OCI-LY7 (cell line): ENCODE results near the gene DEAF1. TPM values are rescaled to one million over a fixed set of nuclear protein-coding genes. Genes with fewer than 3 reads are reported as not detected.

Experiments
- BruUV-seq: library from RNA; stranded (reverse); fragments of 400-500 nt; replicated peaks from 2 replicates; lab custom pipeline; 2021; lab: Mats Ljungman, UMichigan
- CTCF ChIA-PET: fragments of 300-600 bp; sonication (Branson Sonifier 250); formaldehyde crosslinking; loops from one replicate; lab custom pipeline; 2022; ENCODE audit warnings: antibody characterized with exemption; ENCODE audit not compliant: unreplicated experiment; lab: Charles Lee
- POLR2A ChIA-PET: fragments of 300-600 bp; sonication (Branson Sonifier 250); formaldehyde crosslinking; loops from one replicate; lab custom pipeline; 2022; ENCODE audit warnings: antibody characterized with exemption; lab: Charles Lee
- DNase-seq: peaks from one replicate; pipeline ENCODE4 v3.0.0-alpha.2; 2015; ENCODE audit warnings: low spot score
- H2AFZ ChIP-seq: fragments of 200-600 bp; sonication (generic), shearing (Covaris generic); 2 replicates; pipeline ENCODE4 v1.6.1; 2014; ENCODE audit warnings: mild to moderate bottlenecking, antibody characterized with exemption, low read length, moderate library complexity
- H3K27ac ChIP-seq: fragments of 200-600 bp; sonication (generic); 2 replicates; pipeline ENCODE4 v1.5.1; 2014; ENCODE audit warnings: mixed run types, low read depth, mild to moderate bottlenecking, moderate library complexity, low read length, inconsistent platforms; ENCODE audit not compliant: poor library complexity, severe bottlenecking
- H3K36me3 ChIP-seq: fragments of 200-600 bp; sonication (generic); 2 replicates; pipeline ENCODE4 v1.6.1; 2014; ENCODE audit warnings: mild to moderate bottlenecking, antibody characterized with exemption, low read length, moderate library complexity, mixed read lengths; ENCODE audit not compliant: insufficient read depth
- H3K4me1 ChIP-seq: fragments of 200-600 bp; sonication (generic); 2 replicates; pipeline ENCODE4 v1.5.1; 2014; ENCODE audit warnings: mild to moderate bottlenecking, low read length; ENCODE audit not compliant: insufficient read depth, poor library complexity, severe bottlenecking
- H3K4me2 ChIP-seq: fragments of 200-600 bp; sonication (generic); 2 replicates; pipeline ENCODE4 v1.6.1; 2014; ENCODE audit warnings: mild to moderate bottlenecking, low read length
- H3K4me3 ChIP-seq: fragments of 200-600 bp; sonication (generic); 2 replicates; pipeline ENCODE4 v1.5.1; 2014; ENCODE audit warnings: mild to moderate bottlenecking, low read depth, low read length; ENCODE audit not compliant: poor library complexity, severe bottlenecking
- H3K79me2 ChIP-seq: fragments of 200-600 bp; sonication (generic); 2 replicates; pipeline ENCODE4 v1.6.1; 2016; ENCODE audit warnings: low read depth, mild to moderate bottlenecking, low read length, moderate library complexity, mixed read lengths; ENCODE audit not compliant: insufficient read depth
- H3K9me2 ChIP-seq: fragments of 200-600 bp; sonication (generic); 2 replicates; pipeline ENCODE4 v1.6.1; 2016; ENCODE audit warnings: mild to moderate bottlenecking, low read length, mixed read lengths; ENCODE audit not compliant: insufficient read depth
- H3K9me3 ChIP-seq: fragments of 200-600 bp; sonication (generic); 2 replicates; pipeline ENCODE4 v1.6.1; 2014; ENCODE audit warnings: mild to moderate bottlenecking, mixed run types, low read length, mixed read lengths
- H4K20me1 ChIP-seq: fragments of 200-600 bp; sonication (generic); 2 replicates; pipeline ENCODE4 v1.6.1; 2014; ENCODE audit warnings: mild to moderate bottlenecking, antibody characterized with exemption, low read length, moderate library complexity, mixed read lengths; ENCODE audit not compliant: insufficient read depth
- CTCF ChIP-seq: fragments of 200-600 bp; sonication (generic); conservative IDR thresholded peaks from 2 replicates; pipeline ENCODE4 v1.5.1; 2014; ENCODE audit warnings: mild to moderate bottlenecking, antibody characterized with exemption, low read length, moderate library complexity, mixed read lengths
- EZH2phosphoT487 ChIP-seq: fragments of 200-600 bp; sonication (generic); IDR thresholded peaks from 2 replicates; pipeline ENCODE4 v1.6.1; 2018; ENCODE audit warnings: low read depth, borderline replicate concordance, mild to moderate bottlenecking, mixed run types, antibody characterized with exemption, low read length, moderate library complexity, mixed read lengths
- intact Hi-C: fragments of 100-400 bp; cut with micrococcal nuclease; formaldehyde crosslinking; loops from one replicate; pipeline ENCODE4 v1.10.0; 2022; ENCODE audit not compliant: unreplicated experiment
- total RNA-seq, 2 experiments: library from RNA; depleted of rRNA in 1 of 2; stranded (reverse); fragments of >200 nt in 1 of 2; shearing (Covaris generic) in 1 of 2; gene quantifications; 2 replicates each; pipeline ENCODE4 v1.2.3, GENCODE V29; 2014 to 2022

DEAF1 gene
- total RNA-seq, 2 experiments from 2014 or later = 42.7 to 66.2 TPM

DNA sequence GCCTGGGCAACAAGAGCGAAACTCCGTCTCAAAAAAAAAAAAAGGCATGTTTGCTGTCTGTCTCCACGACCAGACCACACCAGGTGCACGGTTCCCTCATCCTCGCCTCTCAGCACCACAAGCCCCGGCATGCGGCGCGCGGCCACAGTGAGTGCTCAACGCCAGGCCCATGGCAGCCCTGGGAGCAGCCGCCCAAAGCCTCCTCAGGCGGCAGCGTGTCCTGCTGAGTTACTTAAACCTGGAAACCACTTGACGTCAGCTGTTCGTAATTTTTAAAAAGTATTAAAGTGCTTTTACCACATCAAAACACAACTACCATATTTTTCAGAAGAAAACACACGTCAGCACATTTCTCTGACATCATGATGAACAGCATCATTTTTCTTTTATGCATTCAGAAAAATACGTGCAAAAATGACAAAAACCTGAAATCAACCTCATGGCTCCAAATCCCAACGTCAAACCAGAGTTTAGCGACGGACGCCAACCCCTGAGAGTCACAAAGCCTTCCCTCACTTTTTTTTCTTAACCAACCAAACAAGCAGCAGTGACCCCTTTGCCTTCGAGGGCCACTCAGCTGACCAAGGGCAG lies 2.1 kb downstream of the DEAF1 start:
- Histone ChIP-seq H3K4me2 (peak overlapping the region; percentile 73), H3K9me3 (no peaks in the 10 kb centered on the region), H3K9me2 (no peaks in the 10 kb centered on the region), H3K4me1 (peaks cover 31% of the 10 kb centered on the region), H3K4me3 (peak overlapping the region; percentile 83), H3K36me3 (peaks cover 27% of the 10 kb centered on the region), H3K79me2 (peaks cover 34% of the 10 kb centered on the region; the same call in 1 of the 2 replicates), H3K27ac (no peak overlapping the region), H4K20me1 (no peaks in the 10 kb centered on the region), H2AFZ (no peak overlapping the region)
- no peak for DNase-seq
- BruUV-seq = TSS peak; percentile 51
- TF ChIP-seq CTCF = no peak
- TF ChIP-seq EZH2phosphoT487 = no peak
- CTCF ChIA-PET = no interaction called here
- POLR2A ChIA-PET = interaction anchor here (0.8 kb wide), 1 partner anchor 613 kb away, joined by 3 read pairs; no protein-coding TSS in a partner anchor
- intact Hi-C loops = no loop called here

DNA sequence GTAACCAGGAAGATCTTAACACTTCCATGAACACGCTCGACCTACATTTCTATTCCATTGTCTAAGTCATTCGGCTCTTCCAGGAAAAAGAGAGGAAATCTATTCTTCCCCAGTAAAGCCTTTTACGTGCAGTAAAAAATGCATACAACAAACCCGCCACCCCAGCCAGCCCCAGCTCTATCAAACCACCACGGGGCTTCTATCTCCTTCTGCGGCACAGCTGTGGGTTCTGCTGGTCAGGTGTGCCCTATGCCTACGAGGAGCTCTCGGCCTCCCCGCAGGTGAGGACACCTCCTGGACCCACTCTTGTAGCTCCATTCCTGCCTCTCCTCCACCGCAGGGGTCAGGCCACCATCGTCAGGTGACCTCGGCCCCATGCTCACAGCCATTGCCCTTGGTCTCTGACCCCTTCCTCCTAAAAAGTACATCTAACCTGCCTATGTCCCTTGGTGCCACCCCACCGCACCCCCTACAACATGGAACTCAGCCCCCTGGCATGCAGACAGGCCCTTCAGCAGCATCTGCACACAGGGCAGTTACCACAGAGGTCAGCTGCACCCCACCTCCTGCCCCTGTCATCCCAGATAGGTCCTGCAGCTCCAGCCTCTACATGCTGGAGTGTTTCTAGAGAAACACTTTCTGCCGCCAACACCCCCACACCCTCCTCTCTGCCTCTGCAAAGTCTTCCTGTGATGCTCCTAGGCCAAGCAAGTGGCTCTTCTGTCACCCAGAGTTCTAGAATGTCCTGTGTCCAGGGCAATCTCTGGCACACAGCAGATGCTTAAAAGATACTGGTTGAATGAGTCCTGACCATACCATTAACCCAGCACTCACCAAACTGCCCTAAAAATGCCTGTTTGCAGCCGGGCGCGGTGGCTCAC lies 3.1 kb downstream of the DEAF1 start:
- Histone ChIP-seq H3K9me2 (no peaks in the 10 kb centered on the region), H2AFZ (no peak overlapping the region), H3K36me3 (peaks cover 35% of the 10 kb centered on the region), H3K4me3 (no peak overlapping the region), H3K4me1 (peaks cover 22% of the 10 kb centered on the region), H3K9me3 (no peaks in the 10 kb centered on the region), H3K79me2 (peaks cover 25% of the 10 kb centered on the region; the same call in 1 of the 2 replicates), H3K4me2 (no peak overlapping the region), H4K20me1 (no peaks in the 10 kb centered on the region), H3K27ac (no peak overlapping the region)
- ChIA-PET POLR2A (no interaction called here), CTCF (interaction anchor here (0.6 kb wide), 1 partner anchor 31 kb away, joined by 4 read pairs; no protein-coding TSS in a partner anchor)
- DNase-seq = no peak
- TF ChIP-seq CTCF (no peak), EZH2phosphoT487 (no peak)
- no TSS peak for BruUV-seq
- intact Hi-C loops = no loop called here
